Common myeloid progenitor, CD34-positive (primary cell): ENCODE measurements around the gene GRIA1.

Source experiments
- CTCF ChIA-PET: fragments of 350-600 bp; sonication (Branson Sonifier 250); formaldehyde crosslinking; loops from one replicate; lab custom pipeline; 2021; ENCODE audit warnings: antibody characterized with exemption; lab: Charles Lee
- POLR2A ChIA-PET: fragments of 350-600 bp; sonication (Branson Sonifier 250); formaldehyde crosslinking; loops from one replicate; lab custom pipeline; 2021; ENCODE audit warnings: antibody characterized with exemption; lab: Charles Lee
- DNase-seq, 3 donors: peaks; one replicate each; pipeline versions ENCODE4 v3.0.0 to v3.0.0-alpha.2; 2013
- H3K27ac ChIP-seq, 2 experiments: 1 replicate in 1 of 2; 2 replicates in 1 of 2; pipeline ENCODE4 v1.7.0; 2013; ENCODE audit warnings: inconsistent platforms in 2 of 2, low read length in 2 of 2, mild to moderate bottlenecking in 2 of 2, low read depth in 1 of 2, moderate library complexity in 1 of 2; ENCODE audit not compliant: severe bottlenecking in 2 of 2, insufficient read depth in 1 of 2, poor library complexity in 1 of 2
- H3K27me3 ChIP-seq, 5 experiments: replicated peaks in 2 of 5; 1 replicate in 3 of 5; 2 replicates in 2 of 5; pipeline versions ENCODE4 v1.6.1 to v1.7.0; 2013; ENCODE audit warnings: low read length in 4 of 5, mild to moderate bottlenecking in 2 of 5, moderate library complexity in 2 of 5, inconsistent platforms in 1 of 5; ENCODE audit not compliant: insufficient read depth in 5 of 5, control insufficient read depth in 4 of 5
- H3K36me3 ChIP-seq, 4 experiments: 1 replicate in 2 of 4; 2 replicates in 2 of 4; pipeline versions ENCODE4 v1.6.1 to v1.7.0; 2013; ENCODE audit warnings: low read length in 3 of 4, control low read depth in 1 of 4, mild to moderate bottlenecking in 1 of 4; ENCODE audit not compliant: control insufficient read depth in 4 of 4, insufficient read depth in 4 of 4
- H3K4me1 ChIP-seq, 4 experiments: 1 replicate in 3 of 4; 2 replicates in 1 of 4; pipeline versions ENCODE4 v1.6.1 to v1.7.1; 2013; ENCODE audit warnings: low read length in 3 of 4, mild to moderate bottlenecking in 3 of 4, control low read depth in 1 of 4, inconsistent platforms in 1 of 4, moderate library complexity in 1 of 4; ENCODE audit not compliant: control insufficient read depth in 4 of 4, insufficient read depth in 4 of 4; ENCODE audit errors: control extremely low read depth in 1 of 4
- H3K4me3 ChIP-seq, 7 experiments: 1 replicate in 4 of 7; 2 replicates in 3 of 7; pipeline versions ENCODE4 v1.5.1 to v1.7.0; 2013; ENCODE audit warnings: mild to moderate bottlenecking in 7 of 7, low read length in 6 of 7, moderate library complexity in 6 of 7, inconsistent platforms in 2 of 7, low read depth in 2 of 7, control low read depth in 1 of 7; ENCODE audit not compliant: insufficient read depth in 4 of 7, control insufficient read depth in 1 of 7; ENCODE audit errors: extremely low read depth in 1 of 7
- H3K9me3 ChIP-seq, 5 experiments: 1 replicate in 4 of 5; 2 replicates in 1 of 5; pipeline versions ENCODE4 v1.6.1 to v1.7.1; 2013; ENCODE audit warnings: low read length in 4 of 5, mild to moderate bottlenecking in 2 of 5, inconsistent platforms in 1 of 5, low read depth in 1 of 5, moderate library complexity in 1 of 5; ENCODE audit not compliant: control insufficient read depth in 4 of 5, insufficient read depth in 2 of 5; ENCODE audit errors: control extremely low read depth in 1 of 5
- WGBS: methylation state at CpG from one replicate; pipeline ENCODE4 v1.1.5; 2013; ENCODE audit not compliant: insufficient coverage; 5-methylcytosine and 5-hydroxymethylcytosine counted together

The GRIA1 gene

GRCh38 chr5:153660919-153661318 lies 170.4 kb downstream of the GRIA1 start:
- no peak overlapping the region for H3K4me3 ChIP-seq
- 59% methylated on average over 2 of the region's 2 CpGs for WGBS
- ChIA-PET POLR2A (no interaction called here), CTCF (no interaction called here)
- no peak for DNase-seq
- no peaks in the 10 kb centered on the region for H3K9me3 ChIP-seq
- H3K27me3 ChIP-seq = peaks cover 0 to 3% (median 0%) of the 10 kb centered on the region in 5 experiments
- no peak overlapping the region for H3K27ac ChIP-seq
- no peaks in the 10 kb centered on the region for H3K4me1 ChIP-seq
- H3K36me3 ChIP-seq = no peaks in the 10 kb centered on the region

- WGBS = 86% methylated on average over 2 of the region's 2 CpGs
- Histone ChIP-seq H3K27ac (no peak overlapping the region), H3K4me3 (no peak overlapping the region), H3K9me3 (no peaks in the 10 kb centered on the region), H3K4me1 (no peaks in the 10 kb centered on the region), H3K27me3 (peaks cover 0 to 3% (median 0%) of the 10 kb centered on the region in 5 experiments), H3K36me3 (no peaks in the 10 kb centered on the region)
- no peak for DNase-seq
- CTCF ChIA-PET = no interaction called here
- POLR2A ChIA-PET = no interaction called here
These were observed 171.4 kb downstream of the GRIA1 start for GRCh38 chr5:153661897-153662296.

GRCh38 chr5:153670101-153670500 lies 179.6 kb downstream of the GRIA1 start:
- Histone ChIP-seq H3K4me1 (no peaks in the 10 kb centered on the region), H3K9me3 (no peaks in the 10 kb centered on the region), H3K27me3 (no peaks in the 10 kb centered on the region), H3K4me3 (no peak overlapping the region), H3K27ac (no peak overlapping the region), H3K36me3 (no peaks in the 10 kb centered on the region)
- no CpG with 5 or more reads among the region's 1 CpG for whole genome bisulfite sequencing
- no peak for DNase-seq
- ChIA-PET POLR2A (no interaction called here), CTCF (no interaction called here)

- Histone ChIP-seq H3K27ac (no peak overlapping the region), H3K36me3 (no peaks in the 10 kb centered on the region), H3K4me1 (no peaks in the 10 kb centered on the region), H3K9me3 (no peaks in the 10 kb centered on the region), H3K27me3 (no peaks in the 10 kb centered on the region), H3K4me3 (no peak overlapping the region)
- no peak for DNase-seq
- POLR2A ChIA-PET = no interaction called here
- CTCF ChIA-PET = no interaction called here
- WGBS = no CpG with 5 or more reads among the region's 2 CpGs
These were observed 181.3 kb downstream of the GRIA1 start for GRCh38 chr5:153671653-153672346.

- no peaks in the 10 kb centered on the region for H3K4me1 ChIP-seq
- no peaks in the 10 kb centered on the region for H3K27me3 ChIP-seq
- H3K36me3 ChIP-seq = no peaks in the 10 kb centered on the region
- 88% methylated on average over 5 of the region's 6 CpGs for WGBS
- no peak for DNase-seq
- no peak overlapping the region for H3K27ac ChIP-seq
- no peak overlapping the region for H3K4me3 ChIP-seq
- H3K9me3 ChIP-seq = no peaks in the 10 kb centered on the region
- POLR2A ChIA-PET = interaction anchor here (0.6 kb wide), 1 partner anchor 118 kb away, joined by 4 read pairs; no protein-coding TSS in a partner anchor
- CTCF ChIA-PET = interaction anchor here (0.6 kb wide), 1 partner anchor 68 kb away, joined by 3 read pairs; no protein-coding TSS in a partner anchor
These were observed 182.0 kb downstream of the GRIA1 start for GRCh38 chr5:153672347-153673090.

GRCh38 chr5:153674356-153674755 lies 183.9 kb downstream of the GRIA1 start:
- Histone ChIP-seq H3K4me3 (no peak overlapping the region), H3K9me3 (no peaks in the 10 kb centered on the region), H3K4me1 (no peaks in the 10 kb centered on the region), H3K27ac (no peak overlapping the region), H3K36me3 (no peaks in the 10 kb centered on the region), H3K27me3 (no peaks in the 10 kb centered on the region)
- no peak for DNase-seq
- ChIA-PET POLR2A (no interaction called here), CTCF (interaction anchor here (1.1 kb wide), 1 partner anchor 8 kb away, joined by 4 read pairs; no protein-coding TSS in a partner anchor)
- 98% methylated on average over 4 of the region's 4 CpGs for WGBS

GRCh38 chr5:153676406-153676805 lies 185.9 kb downstream of the GRIA1 start:
- H3K4me3 ChIP-seq = no peak overlapping the region
- 80% methylated on average over 1 of the region's 3 CpGs for WGBS
- ChIA-PET POLR2A (no interaction called here), CTCF (no interaction called here)
- no peaks in the 10 kb centered on the region for H3K9me3 ChIP-seq
- H3K36me3 ChIP-seq = no peaks in the 10 kb centered on the region
- no peak for DNase-seq
- H3K27ac ChIP-seq = no peak overlapping the region
- H3K27me3 ChIP-seq = no peaks in the 10 kb centered on the region
- H3K4me1 ChIP-seq = no peaks in the 10 kb centered on the region
